K562 (cell line): ENCODE results near the gene GPALPP1. TPM values are rescaled to one million over a fixed set of nuclear protein-coding genes. Genes with fewer than 3 reads are reported as not detected.

Source experiments
- BRF1 ChIP-seq: IDR thresholded peaks from 3 replicates; pipeline ENCODE4 v1.6.1; 2011; ENCODE audit warnings: borderline replicate concordance, mild to moderate bottlenecking; ENCODE audit not compliant: insufficient read length; ENCODE audit errors: extremely low read depth
- ESRRA ChIP-seq: fragments of 450-650 bp; IDR thresholded peaks from 2 replicates; pipeline ENCODE4 v1.6.1; 2014; ENCODE audit warnings: low read depth, mild to moderate bottlenecking, moderate library complexity, borderline replicate concordance
- KAT2B ChIP-seq: IDR thresholded peaks from one replicate; pipeline ENCODE4 v1.6.1; 2012; ENCODE audit warnings: low read depth, mild to moderate bottlenecking, control low read depth, inconsistent platforms, low read length, moderate library complexity
- MCM3 ChIP-seq: fragments of 450-650 bp; IDR thresholded peaks from 2 replicates; pipeline ENCODE4 v1.6.1; 2016
- POLR3A ChIP-seq: IDR thresholded peaks from 2 replicates; pipeline ENCODE4 v1.6.1; 2011; ENCODE audit warnings: borderline replicate concordance, mild to moderate bottlenecking, moderate library complexity; ENCODE audit not compliant: insufficient read length, insufficient read depth; ENCODE audit errors: extremely low read depth
- PYGO2 ChIP-seq: fragments of 450-650 bp; IDR thresholded peaks from 2 replicates; pipeline ENCODE4 v1.6.1; 2016; ENCODE audit warnings: mild to moderate bottlenecking, missing genetic modification characterization, moderate library complexity, missing compliant biosample characterization
- TFAM ChIP-seq: fragments of 250-450 bp; sonication (Bioruptor Pico); conservative IDR thresholded peaks from 2 replicates; pipeline ENCODE4 v1.5.0; 2021; ENCODE audit warnings: mild to moderate bottlenecking, moderate library complexity
- ZNF174 ChIP-seq: fragments of 250-450 bp; sonication (Bioruptor Pico); IDR thresholded peaks from 2 replicates; pipeline ENCODE4 v1.4.0; 2020; ENCODE audit warnings: mild to moderate bottlenecking
- ZNF384 ChIP-seq: IDR thresholded peaks from 2 replicates; pipeline ENCODE4 v1.6.1; 2012; ENCODE audit warnings: low read depth, low read length, improper control_type of control experiment
- ZNF717 ChIP-seq: fragments of 250-450 bp; sonication (Bioruptor Pico); IDR thresholded peaks from 2 replicates; pipeline ENCODE4 v1.5.0; 2021
- ZNF780A ChIP-seq: fragments of 250-450 bp; sonication (Bioruptor Pico); IDR thresholded peaks from 2 replicates; pipeline ENCODE4 v1.5.0; 2021; ENCODE audit warnings: mild to moderate bottlenecking
- polyA plus RNA-seq, 8 experiments: library from polyadenylated mRNA; depleted of rRNA in 4 of 8; stranded (reverse) in 5 of 8; unstranded in 3 of 8; fragments of >200 nt; fragmentation: Nextera tagmentation in 2 of 8; fragmentation: Illumina TruSeq in 1 of 8; extraction: Ambion mirVana in 2 of 8; extraction: Trizol in 1 of 8; gene quantifications; 2 replicates each; pipeline versions ENCODE4 v1.2.1 to v1.2.3, GENCODE V29; 2011 to 2014; ENCODE audit warnings: inconsistent platforms in 1 of 8, missing spikeins in 1 of 8
- total RNA-seq, 7 experiments: library from RNA; depleted of rRNA in 6 of 7; stranded (reverse); fragments of >200 nt in 6 of 7; fragmentation: Illumina TruSeq in 2 of 7; extraction: Trizol in 2 of 7; gene quantifications; 2 replicates each; pipeline versions ENCODE4 v1.2.1 to v1.2.3, GENCODE V29; 2011 to 2021; ENCODE audit warnings: low replicate concordance in 1 of 7
- TF ChIP-seq, protein P1 (sequence below), 2 experiments: fragments of 450-650 bp in 1 of 2; sonication (generic) in 1 of 2; formaldehyde crosslinking in 1 of 2; IDR thresholded peaks; 2 replicates each; pipeline versions ENCODE4 v1.7.1 to v1.9.0; 2016 to 2022; ENCODE audit warnings: inconsistent platforms in 1 of 2, mild to moderate bottlenecking in 1 of 2, missing genetic modification reagents in 1 of 2
- TF ChIP-seq, protein P2 (sequence below): fragments of 450-650 bp; IDR thresholded peaks from 2 replicates; pipeline ENCODE4 v1.7.1; 2018; ENCODE audit warnings: mild to moderate bottlenecking, low read depth; ENCODE audit not compliant: partially characterized antibody
- TF ChIP-seq, protein P3 (sequence below): fragments of 450-650 bp; IDR thresholded peaks from one replicate; pipeline ENCODE4 v1.6.1; 2018; ENCODE audit warnings: mild to moderate bottlenecking, moderate library complexity; ENCODE audit not compliant: partially characterized antibody

The GPALPP1 gene
- total and polyA plus RNA-seq, 9 of the 15 experiments (the other 6 are each of a cell fraction or from before 2014, with no cell fraction given), result 8.1 to 22.3 (median 18.5) TPM

DNA sequence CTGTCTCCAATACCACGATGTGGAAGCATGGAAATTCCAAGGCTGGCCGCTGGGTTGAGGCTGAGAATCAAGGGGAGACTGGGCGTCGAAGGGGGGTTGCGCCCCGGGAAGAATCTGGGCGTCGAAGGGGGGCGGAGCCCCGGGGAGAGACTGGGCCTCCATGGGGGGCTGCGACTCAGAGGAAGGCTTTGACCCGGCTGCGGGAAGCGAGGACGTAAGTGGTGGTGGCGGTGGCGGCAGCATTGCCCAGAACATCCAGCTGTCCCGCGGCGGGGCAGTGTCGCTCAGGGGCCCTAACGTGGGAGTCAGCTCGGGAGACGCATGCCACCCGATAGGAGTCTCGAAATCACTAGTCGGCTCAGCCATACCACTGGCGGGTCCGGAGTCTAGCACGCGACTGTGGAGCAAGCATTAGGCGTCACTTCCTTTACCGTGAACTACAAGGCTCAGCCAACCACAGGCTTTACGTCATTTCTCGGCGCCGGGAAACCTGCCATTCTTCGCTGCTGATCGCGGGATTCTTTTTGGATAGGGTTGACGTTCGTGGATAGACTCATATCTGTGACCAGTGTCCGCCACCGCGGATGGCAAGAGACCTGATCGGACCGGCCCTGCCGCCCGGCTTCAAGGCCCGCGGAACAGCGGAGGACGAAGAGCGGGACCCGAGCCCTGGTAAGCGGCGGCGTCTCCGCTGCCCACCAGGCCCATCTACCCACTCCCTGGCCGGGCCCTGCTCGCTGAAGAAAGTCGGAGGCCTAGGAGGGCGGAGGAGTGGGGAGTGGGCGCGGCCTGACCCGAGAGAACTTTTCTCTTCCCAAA lies at the start of gene GPALPP1, which contains the start of gene NUFIP1 (continued):
- TF ChIP-seq POLR3A, result no peak
- TF ChIP-seq TFAM (CRISPR knock-in tag), result no peak
- TF ChIP-seq KAT2B, result no peak
- TF ChIP-seq, protein P1, sequence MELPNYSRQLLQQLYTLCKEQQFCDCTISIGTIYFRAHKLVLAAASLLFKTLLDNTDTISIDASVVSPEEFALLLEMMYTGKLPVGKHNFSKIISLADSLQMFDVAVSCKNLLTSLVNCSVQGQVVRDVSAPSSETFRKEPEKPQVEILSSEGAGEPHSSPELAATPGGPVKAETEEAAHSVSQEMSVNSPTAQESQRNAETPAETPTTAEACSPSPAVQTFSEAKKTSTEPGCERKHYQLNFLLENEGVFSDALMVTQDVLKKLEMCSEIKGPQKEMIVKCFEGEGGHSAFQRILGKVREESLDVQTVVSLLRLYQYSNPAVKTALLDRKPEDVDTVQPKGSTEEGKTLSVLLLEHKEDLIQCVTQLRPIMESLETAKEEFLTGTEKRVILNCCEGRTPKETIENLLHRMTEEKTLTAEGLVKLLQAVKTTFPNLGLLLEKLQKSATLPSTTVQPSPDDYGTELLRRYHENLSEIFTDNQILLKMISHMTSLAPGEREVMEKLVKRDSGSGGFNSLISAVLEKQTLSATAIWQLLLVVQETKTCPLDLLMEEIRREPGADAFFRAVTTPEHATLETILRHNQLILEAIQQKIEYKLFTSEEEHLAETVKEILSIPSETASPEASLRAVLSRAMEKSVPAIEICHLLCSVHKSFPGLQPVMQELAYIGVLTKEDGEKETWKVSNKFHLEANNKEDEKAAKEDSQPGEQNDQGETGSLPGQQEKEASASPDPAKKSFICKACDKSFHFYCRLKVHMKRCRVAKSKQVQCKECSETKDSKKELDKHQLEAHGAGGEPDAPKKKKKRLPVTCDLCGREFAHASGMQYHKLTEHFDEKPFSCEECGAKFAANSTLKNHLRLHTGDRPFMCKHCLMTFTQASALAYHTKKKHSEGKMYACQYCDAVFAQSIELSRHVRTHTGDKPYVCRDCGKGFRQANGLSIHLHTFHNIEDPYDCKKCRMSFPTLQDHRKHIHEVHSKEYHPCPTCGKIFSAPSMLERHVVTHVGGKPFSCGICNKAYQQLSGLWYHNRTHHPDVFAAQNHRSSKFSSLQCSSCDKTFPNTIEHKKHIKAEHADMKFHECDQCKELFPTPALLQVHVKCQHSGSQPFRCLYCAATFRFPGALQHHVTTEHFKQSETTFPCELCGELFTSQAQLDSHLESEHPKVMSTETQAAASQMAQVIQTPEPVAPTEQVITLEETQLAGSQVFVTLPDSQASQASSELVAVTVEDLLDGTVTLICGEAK (IDR thresholded peaks at IDR 0.05), result peak; percentile 87
- TF ChIP-seq, protein P1 (CRISPR knock-in tag; IDR thresholded peaks at IDR 0.05), result no peak
- peak; percentile 50; the same call in 1 of the 2 replicates for TF ChIP-seq ESRRA
- no peak for TF ChIP-seq PYGO2 (tag)
- TF ChIP-seq BRF1, result no peak
- TF ChIP-seq ZNF780A, result no peak
- TF ChIP-seq MCM3, result no peak
- TF ChIP-seq, protein P2, sequence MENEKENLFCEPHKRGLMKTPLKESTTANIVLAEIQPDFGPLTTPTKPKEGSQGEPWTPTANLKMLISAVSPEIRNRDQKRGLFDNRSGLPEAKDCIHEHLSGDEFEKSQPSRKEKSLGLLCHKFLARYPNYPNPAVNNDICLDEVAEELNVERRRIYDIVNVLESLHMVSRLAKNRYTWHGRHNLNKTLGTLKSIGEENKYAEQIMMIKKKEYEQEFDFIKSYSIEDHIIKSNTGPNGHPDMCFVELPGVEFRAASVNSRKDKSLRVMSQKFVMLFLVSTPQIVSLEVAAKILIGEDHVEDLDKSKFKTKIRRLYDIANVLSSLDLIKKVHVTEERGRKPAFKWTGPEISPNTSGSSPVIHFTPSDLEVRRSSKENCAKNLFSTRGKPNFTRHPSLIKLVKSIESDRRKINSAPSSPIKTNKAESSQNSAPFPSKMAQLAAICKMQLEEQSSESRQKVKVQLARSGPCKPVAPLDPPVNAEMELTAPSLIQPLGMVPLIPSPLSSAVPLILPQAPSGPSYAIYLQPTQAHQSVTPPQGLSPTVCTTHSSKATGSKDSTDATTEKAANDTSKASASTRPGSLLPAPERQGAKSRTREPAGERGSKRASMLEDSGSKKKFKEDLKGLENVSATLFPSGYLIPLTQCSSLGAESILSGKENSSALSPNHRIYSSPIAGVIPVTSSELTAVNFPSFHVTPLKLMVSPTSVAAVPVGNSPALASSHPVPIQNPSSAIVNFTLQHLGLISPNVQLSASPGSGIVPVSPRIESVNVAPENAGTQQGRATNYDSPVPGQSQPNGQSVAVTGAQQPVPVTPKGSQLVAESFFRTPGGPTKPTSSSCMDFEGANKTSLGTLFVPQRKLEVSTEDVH, result peak; percentile 86
- TF ChIP-seq ZNF717 (CRISPR knock-in tag), result no peak
- no peak for TF ChIP-seq ZNF384
- TF ChIP-seq ZNF174 (CRISPR knock-in tag), result no peak
- TF ChIP-seq, protein P3, sequence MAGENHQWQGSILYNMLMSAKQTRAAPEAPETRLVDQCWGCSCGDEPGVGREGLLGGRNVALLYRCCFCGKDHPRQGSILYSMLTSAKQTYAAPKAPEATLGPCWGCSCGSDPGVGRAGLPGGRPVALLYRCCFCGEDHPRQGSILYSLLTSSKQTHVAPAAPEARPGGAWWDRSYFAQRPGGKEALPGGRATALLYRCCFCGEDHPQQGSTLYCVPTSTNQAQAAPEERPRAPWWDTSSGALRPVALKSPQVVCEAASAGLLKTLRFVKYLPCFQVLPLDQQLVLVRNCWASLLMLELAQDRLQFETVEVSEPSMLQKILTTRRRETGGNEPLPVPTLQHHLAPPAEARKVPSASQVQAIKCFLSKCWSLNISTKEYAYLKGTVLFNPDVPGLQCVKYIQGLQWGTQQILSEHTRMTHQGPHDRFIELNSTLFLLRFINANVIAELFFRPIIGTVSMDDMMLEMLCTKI, result no peak
